GM18858 (cell line): ENCODE data around the gene TMEM115.

Experiments
- ATAC-seq: cut with Tn5 transposase; IDR thresholded peaks from one replicate; pipeline ENCODE4 v1.9.1; 2021; ENCODE audit not compliant: unreplicated experiment

The TMEM115 gene

DNA sequence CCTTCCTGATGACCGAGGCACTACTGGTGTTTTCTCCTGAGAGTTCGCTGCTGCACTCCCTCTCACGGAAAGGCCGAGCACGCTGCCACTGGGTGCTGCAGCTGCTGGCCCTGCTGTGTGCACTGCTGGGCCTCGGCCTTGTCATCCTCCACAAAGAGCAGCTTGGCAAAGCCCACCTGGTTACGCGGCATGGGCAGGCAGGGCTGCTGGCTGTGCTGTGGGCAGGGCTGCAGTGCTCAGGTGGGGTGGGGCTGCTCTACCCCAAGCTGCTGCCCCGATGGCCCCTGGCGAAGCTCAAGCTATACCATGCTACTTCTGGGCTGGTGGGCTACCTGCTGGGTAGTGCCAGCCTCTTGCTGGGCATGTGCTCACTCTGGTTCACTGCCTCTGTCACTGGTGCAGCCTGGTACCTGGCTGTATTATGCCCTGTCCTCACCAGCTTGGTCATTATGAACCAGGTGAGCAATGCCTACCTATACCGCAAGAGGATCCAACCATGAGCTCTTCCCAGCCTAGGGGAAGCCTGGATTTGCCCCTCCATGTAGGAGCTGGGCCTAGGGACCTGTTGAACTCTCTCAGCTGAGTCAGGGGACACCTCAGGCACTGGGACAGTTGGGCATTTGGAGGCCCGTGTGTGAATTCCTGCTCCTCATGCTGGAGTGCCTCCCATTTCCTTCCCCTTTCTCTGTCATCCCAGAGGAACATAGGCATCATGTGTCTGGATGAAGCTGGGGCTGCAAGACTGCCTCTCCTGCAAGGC, 5.9 kb downstream of the TMEM115 start:
- no peak for ATAC-seq

DNA sequence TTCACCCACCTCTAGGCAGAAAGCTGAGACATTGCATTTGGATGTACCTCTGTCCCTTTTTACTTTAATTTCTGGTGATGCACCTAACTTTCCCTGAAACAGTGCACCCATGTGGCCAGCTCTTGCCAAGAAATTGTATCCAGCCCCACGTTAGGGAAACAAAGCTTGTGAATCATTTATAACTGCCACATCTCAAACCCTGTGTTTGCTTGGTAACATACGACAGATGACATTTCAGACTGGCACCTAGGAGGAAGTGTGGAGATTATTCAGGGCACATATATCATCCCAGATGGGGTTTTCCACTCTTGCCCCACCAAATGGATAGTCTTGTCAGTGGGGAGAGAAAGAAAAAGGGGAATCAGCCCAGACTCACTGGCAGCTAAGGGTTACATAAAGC, 6.5 kb downstream of the TMEM115 start:
- ATAC-seq, result no peak

DNA sequence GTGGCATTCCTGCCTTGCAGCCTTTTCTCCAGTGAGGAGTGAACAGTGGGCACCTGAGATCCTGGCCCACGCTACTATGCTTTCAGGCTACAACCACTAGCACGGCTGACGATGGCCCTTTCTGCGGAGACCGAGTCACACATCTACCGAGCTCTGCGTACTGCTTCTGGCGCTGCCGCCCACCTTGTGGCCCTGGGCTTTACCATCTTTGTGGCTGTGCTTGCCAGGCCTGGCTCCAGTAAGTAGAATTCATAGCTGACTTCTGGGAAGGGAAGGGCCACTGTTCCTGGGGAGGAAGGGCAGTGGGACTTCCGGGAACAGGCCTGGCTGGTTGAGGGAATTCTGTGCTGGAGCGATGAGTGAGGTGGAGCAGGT, 8.0 kb downstream of the TMEM115 start:
- no peak for ATAC-seq

DNA sequence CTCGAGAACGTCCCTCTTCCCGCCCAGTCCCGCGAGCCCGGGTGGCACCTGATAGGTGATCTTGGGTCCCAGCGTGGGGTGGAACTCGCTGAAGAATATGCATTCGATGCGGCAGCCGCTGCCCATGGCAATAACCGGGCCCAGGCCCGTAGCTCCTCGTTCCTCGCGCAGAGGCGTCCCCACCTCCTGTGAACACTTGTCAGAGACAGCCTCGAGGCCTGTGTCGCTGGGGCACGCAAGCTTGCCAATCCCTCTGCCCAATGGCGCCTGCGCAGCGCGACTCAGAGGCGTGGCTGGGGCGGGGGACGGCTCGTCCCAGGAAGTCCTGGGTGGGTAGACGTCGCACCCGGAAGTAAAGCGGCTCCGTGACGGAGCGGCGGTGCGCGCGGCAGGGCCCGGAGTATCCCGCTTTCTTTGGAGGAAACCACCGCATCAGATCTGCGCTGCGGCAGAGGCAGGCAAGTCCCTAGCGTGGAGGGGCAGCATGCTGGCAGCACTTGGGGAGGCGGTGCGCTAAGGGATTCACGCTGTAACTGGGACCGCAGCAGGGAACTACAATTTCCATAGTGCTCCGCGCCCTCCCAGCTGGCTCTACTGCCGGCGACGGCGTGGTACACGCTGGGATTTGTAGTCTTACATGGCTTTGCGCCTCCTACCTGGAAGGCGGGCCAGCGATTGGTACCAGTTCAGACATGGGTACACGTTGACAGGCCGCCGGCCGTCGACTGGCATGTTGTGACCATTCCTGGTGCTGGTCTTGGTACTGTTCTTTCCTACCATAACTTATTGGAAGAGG, 8.6 kb downstream of the TMEM115 start, which contains the start of the genes CYB561D2 and NPRL2:
Gene CYB561D2, plus strand, starts transcription at position 336 of the 796 bp plus-strand sequence. CDS start 572 bp downstream, outside the sequence.
Gene NPRL2, minus strand, starts transcription at position 249 of the 796 bp plus-strand sequence. Its CDS starts 123 bp downstream, at position 126.
- peak; percentile 69 for ATAC-seq

DNA sequence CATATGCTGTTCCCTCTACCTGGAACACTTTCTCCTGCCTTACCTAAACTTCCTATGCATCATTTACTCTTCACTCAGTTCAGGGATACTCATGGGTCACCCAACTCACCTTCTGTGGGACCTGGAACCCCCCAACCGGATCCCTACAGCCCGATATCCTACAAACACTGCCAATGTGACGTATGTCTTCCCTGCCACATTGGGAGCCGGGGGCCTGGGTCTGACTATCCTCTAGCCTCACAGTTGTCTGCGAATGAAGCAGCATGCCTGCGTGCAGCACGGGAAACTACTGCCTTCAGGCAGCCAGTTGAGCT, 9.2 kb downstream of the TMEM115 start:
- no peak for ATAC-seq

DNA sequence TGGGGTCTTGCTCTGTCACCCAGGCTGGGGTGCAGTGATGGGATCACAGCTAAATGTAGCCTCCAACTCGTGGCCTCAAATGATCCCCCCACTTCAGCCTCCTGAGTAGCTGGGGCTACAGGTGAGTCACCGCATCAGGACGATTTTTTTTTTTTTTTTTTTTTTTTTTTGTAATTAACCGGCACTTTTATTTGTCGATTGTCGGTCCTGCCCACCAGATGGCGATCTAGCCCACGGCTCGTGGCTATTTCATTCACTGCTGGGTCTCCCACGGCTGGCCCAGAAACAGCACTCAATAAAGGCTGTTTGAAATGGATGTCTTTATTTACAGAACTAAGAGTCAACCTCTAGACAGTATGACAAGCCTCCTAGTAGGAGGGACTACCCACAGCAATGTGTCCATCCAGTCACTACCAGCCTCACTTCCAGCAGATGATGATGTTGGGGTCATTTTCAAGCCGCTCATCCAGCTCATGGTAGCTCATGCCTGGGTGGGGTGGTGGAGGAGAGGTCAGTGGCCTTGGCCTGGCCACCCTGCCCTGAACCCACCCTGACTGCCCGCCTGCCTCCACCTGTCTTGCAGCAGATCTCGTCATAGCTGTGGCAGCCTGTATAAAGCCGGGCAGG, 12.0 kb downstream of the TMEM115 start:
- ATAC-seq, result no peak

DNA sequence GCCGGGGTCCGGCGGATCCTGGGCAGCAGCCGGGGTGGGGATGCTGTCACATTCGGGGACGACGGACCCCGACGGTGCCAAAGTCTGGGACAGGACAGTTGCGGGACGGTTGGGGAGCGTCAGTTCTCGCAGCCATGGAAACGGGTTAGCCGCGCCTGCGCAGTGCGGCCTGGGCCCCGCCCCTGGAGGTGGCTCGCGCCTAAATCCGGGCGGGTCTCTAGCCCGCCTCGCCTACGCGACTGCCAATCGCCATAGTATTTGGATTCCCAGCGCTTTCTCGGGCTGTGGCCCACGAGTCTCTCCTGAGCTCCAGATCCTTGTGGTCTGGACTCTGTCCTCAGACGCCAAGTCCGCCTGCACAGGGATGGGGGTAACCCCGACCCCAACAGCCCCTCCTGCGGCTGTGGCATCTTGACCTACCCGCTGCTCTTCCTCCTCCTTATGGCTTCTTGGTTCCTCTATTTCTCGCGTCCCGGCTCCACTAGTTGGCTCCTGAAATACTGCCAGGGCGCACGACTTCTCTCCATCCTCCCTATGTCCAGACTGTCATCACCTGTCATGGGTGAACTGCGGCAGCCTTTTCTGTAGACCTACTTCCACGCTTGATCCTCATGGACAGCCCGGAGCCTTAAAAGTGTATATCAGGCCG, 13.6 kb downstream of the TMEM115 start, which contains the start of gene ZMYND10:
Gene ZMYND10, minus strand, starts transcription at position 147 of the 649 bp plus-strand sequence. CDS start 153 bp downstream, outside the sequence.
- no peak for ATAC-seq

DNA sequence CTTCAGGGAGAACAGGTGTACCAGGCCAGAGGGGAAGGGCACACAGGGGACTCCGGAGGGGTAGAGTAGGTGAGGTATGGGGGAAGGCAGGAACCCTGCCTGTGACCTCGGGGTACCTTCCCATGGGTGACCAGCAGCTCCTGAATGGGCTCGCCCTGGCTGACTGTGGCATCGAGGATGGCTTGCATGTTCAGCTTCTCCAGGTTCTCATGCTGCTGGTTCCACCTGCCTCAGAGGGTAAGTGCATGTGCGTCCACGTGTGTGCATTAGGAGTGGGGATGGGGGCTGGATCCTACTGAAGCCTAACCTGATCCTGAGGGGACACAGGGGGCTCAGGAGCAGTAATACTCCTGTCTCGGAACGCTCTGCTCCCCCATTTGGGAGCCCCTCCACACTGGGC, 14.3 kb downstream of the TMEM115 start:
- no peak for ATAC-seq

DNA sequence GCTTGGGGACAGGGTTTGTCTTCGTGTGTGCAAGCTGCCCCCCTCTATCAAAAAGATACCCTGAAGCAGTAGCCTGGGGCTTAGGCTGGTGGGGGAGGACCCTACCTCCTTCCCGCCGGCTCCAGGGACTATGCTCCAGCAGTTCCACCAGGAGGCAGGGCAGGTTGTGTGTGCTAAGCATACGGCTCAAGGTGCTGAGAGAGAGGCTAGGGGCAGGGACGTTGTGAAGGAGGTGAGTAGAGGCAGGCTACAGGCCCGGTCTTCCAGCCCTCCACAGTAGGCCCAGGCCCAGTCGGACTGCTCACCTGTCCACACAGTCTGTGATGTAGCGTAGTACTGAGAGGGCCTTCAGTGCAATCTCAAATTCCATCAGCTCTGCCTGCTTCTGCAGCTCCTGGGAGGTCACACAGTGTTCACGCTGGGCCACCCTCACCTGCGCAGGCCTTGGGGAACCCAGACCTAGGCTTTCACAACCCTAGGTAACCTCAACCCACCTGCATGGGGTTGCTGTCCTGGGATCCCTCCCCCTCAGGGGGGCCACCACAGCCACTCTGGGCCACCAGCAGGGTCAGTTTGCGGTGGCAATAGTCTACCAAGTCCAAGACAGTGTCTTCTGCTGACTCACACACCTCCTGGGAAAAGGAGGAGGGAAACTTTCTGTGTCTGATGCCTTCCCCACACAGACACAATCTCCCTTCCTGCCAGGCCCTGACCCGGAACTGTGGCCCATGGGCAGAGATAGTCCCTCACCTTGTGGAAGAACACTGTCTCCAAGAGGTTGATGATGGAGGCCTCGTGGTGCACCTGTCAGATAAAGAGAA, 16.3 kb downstream of the TMEM115 start:
- ATAC-seq, result no peak

DNA sequence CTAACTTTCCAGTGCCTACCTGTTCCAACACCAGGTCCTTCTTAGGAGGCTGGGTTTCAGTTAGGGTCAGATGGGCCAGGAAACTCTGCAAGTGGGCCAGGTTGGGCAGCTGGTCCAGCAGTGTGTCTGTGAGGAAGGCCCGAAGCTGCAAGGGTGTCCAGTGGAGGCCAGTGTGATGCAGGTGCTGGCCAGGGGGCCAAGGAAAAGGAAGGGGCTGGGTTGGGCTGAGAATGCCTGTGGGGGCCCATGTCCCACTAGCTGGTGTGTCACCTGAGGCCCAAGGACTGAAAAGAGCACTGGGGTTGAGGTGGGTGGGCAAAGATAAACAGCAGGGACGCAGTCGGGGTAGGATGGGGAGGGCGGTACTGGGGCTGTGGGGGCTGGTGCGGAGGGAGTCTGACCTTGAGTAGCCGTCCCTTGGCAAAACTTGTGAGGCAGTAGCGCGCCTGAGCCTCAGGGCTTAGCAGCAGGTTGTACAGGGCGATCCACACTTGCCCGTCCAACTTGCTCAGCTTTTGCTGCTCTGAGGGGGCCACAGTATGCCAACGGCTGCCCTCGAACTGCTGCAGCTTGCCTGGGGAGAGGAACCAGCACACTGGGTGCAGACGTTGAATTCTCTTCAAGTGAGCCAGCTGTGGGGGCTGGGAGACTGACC, 17.2 kb downstream of the TMEM115 start:
- ATAC-seq, result no peak

DNA sequence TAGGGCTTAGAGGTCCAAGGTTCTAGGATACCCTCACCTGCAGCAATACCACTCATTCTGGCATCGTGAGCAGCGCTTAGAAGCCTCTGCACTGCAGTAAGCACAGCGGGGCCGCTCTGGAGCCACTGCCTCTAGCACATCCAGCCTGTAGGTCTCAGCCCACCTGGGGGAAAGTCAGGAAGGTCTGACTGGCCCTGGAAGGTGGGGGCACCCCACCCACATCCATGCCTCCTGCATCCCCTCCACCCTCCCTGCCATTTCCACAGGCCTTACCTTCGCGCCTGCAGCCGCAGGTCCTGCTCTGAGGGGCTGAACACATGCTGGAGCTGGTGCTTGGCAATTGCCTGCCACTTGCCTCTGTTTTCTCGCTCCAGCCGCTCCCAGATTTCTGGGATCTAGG, 17.8 kb downstream of the TMEM115 start:
- no peak for ATAC-seq

DNA sequence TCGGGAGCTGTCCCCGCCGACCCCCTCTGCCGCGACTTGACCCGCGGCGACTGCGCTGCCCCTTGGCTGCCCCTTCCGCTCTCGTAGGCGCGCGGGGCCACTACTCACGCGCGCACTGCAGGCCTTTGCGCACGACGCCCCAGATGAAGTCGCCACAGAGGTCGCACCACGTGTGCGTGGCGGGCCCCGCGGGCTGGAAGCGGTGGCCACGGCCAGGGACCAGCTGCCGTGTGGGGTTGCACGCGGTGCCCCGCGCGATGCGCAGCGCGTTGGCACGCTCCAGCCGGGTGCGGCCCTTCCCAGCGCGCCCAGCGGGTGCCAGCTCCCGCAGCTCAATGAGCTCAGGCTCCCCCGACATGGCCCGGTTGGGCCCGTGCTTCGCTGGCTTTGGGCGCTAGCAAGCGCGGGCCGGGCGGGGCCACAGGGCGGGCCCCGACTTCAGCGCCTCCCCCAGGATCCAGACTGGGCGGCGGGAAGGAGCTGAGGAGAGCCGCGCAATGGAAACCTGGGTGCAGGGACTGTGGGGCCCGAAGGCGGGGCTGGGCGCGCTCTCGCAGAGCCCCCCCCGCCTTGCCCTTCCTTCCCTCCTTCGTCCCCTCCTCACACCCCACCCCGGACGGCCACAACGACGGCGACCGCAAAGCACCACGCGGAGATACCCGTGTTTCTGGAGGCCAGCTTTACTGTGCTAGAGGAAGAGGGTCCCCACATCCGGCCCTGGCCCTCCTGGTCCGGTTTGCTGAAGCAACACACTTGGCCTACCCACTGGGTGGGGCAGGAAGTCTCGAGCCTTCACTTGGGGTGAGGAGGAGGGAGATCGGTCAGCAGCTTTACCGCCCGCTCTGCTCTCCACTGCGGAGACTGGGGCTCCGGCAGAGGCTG, 18.6 kb downstream of the TMEM115 start, which contains the start of gene RASSF1:
Gene RASSF1, minus strand, starts transcription at position 389 of the 882 bp plus-strand sequence. Its CDS starts 31 bp downstream, at position 358.
- ATAC-seq, result no peak

DNA sequence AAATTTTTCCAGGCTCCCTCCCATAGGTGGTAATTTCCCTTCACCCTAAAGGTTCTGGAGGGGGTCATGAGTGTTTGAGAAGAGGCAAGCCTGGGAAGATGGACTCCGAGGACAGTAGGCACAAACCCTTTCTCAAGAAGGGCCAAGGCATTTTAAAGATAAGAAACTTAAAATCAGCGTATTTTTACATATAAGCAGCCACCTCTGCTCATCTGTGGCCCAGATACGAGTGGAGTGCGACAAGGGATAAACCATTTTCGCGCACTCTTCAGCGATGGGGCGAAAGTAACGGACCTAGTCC, 19.2 kb downstream of the TMEM115 start:
- no peak for ATAC-seq

DNA sequence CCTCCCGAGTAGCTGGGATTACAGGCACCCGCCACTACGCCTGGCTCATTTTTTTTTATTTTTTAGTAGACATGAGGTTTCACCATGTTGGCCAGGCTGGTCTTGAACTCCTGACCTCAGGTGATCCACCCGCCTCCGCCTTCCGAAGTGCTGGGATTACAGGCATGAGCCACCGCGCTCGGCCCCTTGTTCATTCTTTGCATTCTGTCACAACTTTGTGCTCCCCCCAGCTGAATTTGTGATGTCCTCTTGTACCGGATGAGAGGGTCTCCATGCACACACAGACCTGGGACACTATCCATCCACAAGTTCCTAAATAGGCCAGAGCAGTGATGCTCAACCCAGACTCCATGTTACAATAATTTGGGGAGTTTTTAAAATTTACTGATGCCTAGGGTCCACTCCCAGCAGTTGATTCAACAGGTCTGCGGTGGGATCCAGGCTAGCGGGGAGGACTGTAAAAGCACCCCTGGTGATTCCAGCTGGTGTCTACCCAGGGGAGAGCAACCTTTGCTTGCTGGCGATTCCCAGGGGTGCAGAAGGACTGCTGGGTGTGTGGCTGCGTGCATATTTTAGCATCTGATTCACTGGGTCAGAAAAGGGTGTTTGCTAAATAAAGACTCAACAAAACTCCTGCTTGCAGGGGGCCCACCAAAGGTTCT, 19.7 kb downstream of the TMEM115 start:
- no peak for ATAC-seq

DNA sequence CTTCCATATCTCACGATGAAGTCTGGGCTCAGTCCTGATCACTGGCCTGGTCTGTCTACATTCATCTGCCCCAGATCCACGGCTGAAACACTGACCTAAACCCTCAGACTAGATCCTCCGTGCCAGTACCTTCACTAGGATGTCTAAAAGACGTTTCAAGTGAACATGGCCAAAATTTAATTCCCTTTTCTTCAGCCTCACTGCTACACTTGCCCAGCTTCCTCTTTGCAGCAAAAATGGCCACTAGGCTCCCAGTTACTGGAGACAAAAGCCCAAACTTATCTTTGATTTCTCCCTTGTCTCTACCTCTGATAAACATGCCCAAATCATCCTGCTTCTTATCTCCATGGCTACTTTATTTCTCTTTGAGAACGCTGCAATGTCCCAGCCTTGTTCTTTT, 20.4 kb downstream of the TMEM115 start:
- no peak for ATAC-seq

DNA sequence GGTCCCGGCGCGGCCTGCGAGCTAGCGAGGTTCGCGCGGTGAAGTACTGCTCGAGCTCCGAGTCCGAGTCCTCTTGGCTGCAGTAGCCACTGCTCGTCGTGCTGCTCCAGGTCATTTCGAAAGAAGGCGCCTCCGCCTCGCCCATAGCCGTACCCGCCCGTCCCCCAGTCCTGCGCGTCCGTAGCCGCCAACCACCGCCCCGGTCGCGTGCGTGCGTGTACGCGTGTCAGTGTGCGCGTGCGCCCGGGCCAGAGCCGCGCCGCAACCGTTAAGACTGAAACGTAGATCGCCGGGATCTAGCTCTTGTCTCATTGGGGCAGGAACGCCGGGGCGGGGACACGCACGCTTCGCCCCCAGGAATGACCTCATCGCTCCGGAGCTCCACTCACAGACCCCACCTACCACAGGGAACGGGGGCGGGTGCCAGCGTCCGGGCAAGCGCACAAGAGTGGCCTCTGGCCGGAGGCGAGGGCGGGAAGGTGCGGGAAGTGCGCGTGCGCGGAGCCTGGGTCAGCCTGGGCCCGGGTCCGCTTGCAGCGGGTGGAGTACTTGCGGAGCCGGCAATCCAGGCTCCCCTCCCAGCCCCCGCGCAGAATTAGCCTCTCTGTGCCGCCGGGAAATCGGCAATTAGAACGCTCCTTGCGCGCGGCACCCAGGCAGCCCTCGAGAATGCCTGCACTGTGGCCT, 22.0 kb downstream of the TMEM115 start:
- ATAC-seq, result peak; percentile 48

DNA sequence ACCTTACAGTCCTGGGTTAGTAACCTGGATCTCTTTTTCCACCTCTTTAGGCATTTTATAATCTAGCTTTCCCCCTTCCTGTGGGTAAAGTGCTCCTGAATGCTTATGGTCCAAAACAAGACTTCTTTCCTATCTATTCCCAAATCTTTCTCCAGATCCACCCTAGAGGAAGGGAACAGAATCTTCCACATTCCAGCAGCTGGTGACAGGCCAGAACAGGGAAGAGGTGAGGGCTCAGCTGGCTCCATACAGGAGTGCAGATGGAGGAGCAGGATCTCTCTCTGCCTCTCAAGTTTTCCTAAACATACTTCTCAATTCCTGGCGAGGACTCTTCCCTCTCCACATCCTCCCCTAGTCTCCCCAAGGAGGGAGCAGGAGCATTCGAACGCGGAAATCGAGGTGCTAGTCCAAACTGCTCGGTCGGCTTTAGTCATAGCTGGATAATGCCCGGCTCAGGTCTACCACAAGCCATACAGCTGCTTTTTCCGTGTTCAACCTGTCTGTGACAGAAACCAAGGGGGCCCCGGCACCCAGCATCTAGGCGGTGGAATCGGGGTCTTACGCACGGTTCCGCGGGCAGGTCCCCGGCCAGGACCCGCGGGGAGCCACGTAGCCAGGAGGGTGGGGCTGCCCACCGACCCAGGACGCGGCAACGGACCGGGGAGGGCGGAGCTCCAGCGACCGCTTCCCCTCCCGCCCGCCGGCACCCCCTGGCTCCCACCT, 22.7 kb downstream of the TMEM115 start:
- ATAC-seq, result peak; percentile 16
